CD4-positive, alpha-beta T cell treated with Interleukin-2 at 100 ng/mL for 4 hours (primary cell): Measurements from ENCODE around the gene CHCT1.

Experiments
- DNase-seq: peaks from one replicate; pipeline ENCODE4 v3.0.0-alpha.2; 2020; ENCODE audit warnings: low spot score

CHCT1 gene

DNA sequence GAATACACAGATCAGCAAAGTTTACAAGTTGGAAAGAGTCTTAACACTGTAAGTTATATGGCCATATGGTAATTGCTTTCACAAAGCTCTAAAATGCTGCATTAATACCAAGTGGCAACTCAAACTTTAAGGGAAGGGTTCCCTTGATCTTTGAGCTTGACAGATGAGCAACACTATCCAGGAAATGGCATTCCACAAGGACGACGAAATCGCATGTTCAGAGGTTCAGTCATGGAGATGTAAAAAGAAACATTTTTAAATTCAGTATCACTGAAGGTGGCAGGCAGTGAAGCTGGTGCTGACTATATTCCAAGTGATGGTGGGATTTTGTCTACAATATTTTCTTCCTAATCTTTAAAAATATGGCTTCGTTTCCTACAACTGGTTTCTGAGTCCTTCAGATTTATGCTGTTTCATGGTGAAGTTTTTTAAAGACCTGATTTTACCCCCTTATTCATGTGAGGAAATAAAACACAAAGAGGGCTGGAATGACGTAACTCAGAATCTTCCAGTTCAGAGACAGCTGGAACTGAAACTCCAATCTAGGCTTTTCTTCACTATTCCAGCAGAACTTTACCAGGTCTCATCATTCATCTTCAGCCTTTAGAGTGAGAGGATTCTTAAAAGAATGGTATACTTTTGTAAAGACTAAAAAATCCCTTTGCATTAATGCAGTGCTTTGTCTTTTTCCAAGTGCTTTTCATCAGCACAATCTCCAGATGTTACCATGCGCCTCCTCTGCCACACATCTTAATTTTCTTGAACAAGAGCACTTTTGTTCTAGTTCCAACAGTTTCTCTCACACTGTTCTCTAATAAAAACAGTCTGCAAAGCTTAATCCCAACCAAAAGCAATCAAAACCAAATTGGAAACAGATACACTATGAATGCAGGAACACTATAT, 20.2 kb downstream of the CHCT1 start:
- DNase-seq = no peak

DNA sequence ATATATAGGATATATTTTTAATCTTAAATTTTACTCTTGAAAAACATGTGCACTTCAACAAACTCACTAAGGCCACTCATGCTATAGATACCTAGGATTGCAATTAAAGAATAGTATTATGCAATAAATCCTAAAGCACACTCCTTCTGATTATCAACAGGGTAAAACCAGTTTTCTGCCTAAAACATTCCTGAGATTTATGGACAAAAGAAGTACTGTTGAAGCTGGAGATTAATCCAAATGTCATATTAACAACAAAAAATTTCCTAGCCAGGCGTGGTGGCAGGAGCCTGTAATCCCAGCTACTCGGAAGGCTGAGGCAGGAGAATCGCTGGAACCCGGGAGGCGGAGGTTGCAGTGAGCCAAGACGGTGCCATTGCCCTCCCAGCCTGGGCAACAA, 21.4 kb downstream of the CHCT1 start:
- no peak for DNase-seq

DNA sequence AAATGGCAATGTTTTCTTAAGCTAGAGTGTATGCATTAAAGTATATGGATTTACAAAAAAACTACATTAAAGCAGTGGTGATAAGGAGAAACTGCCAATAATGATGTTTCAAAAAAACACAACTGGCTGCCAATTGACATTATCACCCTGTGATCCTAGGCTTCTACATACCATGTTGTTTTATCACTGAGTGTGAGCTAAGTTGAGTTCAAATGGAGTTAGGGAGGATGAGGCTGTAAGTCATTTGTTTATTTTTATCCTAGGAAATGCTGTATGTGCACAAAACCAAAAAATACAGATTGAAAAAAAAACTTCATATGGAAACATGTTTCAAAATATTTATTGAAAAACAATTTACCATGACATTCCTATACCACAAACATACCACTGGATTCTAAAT, 22.9 kb downstream of the CHCT1 start:
- no peak for DNase-seq

DNA sequence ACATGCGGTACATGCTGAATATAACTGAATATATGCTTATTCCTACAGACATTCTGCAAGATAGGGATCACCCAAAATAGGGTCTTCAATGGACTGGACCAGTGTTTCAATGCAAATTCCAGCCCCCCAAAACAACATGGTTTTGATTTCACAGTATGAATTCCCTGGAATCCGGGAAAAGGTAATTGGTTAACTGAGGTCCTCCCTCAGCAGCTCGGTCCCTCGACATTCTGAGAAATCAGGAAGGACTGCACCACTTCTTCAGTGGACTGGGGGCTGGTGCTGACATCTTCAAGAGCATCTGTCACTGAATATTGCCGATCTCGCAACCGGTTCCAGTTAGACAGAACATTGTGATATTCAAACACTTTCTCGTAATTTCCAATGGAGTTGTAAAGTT, 25.1 kb downstream of the CHCT1 start:
- no peak for DNase-seq

DNA sequence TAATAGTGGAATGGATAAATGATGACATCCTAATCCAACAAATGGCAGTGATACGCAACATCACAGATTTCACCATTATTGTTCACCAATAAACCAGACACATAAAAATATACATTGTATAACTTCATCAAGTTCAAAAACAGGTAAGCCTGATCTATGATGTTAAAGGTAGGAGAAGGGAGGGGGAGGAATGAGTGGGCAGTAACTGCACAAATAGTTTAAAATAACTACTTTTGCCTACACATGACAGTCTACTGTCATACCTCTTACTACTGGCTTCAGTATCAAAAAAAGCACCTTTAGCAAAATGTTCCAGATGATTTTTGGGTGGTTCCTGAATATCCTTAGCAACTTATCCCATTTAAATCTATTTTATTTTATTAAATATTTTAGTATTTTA, 28.8 kb downstream of the CHCT1 start:
- no peak for DNase-seq

DNA sequence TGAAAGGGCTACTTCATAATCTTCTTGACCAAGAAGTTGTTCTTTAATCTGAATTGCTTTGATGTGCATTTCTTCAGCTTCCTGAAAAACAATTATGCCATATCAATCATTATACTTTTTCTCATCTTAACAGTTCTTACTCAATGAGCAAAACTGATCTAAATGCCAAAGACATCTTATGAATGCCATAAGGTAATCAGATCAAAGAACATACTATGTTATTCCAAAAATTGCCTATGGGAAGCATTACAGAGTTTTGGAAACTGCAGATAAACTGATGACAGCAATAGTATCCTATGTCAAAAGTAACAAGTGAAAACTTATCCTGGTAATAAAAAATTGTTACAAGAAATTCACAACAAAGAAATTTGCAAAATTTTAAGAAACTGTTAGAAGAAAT, 29.7 kb downstream of the CHCT1 start:
- DNase-seq = no peak

DNA sequence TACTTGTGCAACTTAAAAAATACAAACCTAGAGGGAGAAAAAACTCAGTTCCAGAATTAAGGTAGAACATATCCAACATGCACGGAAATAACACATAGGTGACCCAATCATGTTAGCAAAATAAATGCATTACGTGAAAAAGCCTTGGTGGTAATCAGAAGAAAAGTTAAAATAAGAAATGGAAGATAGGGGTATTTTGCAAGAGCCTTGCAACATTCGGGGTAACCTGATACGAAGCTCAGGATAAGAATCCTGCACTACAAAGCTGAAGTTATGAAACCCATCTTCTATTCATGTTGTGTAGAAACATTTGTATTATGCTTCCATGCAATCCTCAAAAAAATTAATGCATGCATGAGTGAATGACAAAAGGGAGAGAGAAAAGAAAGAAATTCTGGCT, 33.1 kb downstream of the CHCT1 start:
- no peak for DNase-seq

DNA sequence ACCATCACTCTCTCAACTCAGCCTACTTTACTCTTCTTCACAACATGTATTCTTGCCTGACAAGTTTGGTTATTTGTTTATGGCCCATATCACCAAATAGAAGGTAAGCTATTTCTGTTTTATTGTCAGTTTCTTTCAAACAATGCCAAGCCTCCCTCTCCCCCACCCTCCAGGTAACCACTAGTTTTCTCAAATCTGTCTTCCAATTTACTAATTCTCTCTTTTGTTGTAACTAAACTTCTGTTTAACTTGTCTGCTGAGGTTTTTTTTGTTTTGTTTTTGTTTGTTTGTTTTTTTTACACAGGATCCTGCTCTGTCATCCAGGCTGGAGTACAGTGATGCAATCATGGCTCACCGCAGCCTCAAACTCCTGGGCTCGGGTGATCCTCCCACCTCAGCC, 34.9 kb downstream of the CHCT1 start:
- no peak for DNase-seq

DNA sequence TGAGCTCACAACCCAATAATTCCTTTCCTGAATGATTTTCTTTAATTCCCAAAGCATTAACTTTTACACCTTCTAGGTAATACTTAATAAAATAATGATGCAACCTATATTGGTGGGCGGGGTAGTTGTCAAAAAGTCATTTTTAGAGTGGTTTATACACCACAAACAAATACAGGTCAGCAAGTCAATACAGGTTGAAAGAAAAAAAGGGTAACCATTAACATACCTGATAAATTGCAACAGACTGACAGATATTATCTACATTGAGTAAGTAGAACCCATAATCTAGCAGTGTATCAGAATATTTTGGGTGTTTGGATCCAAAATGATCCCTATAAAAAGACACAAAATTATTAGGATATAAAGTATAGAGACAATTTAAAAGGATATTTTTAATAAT, 39.3 kb downstream of the CHCT1 start:
- no peak for DNase-seq

DNA sequence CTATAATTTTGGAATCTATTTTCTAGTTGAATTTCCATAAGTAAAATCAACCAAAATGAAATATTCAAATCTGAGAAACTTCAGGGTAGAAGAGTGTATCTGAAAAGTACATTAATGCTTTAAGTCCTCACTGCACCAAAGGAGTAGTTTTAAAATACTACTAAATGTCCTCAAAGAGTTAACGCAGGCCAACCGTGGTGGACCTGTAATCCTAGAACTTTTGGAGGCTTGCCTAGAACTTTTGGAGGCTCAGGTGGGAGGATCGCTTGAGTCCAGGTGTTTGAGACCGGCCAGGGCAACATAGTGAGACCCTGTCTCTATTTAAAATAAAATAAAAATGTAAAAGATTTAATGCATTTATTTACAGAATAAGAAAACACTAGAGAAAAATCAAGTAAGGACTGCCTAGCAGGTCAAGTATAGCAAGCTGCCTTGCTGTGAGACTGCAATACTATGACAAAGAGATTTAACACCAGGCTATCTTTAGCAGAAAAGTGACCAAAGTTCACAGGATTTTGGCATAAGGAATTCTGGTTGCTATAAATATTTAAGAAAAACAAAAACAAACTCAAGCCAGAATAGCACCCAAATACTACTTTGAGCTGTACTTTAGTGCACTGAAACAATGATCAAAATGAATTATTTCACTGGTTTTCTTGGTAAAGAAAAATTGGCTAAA, 41.0 kb downstream of the CHCT1 start:
- no peak for DNase-seq

DNA sequence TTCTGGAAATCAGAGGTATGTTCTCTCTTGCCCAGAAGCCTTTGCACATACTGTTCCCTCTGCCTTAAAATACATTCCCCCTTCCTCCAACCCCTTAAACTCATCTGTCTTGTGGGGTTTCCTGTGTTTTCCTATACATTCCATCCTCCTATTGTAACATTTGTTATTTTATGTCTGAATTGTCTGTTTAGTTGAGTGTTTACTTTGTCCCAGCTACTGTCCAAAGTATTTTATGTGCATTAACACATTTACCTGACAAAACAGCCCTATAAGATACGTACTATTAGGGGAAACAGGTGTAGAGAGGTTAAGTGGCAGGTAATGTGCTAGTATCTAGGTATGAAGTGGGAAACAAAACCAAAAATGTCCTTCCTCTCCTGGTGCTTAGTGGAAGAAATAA, 42.1 kb downstream of the CHCT1 start:
- DNase-seq = no peak

DNA sequence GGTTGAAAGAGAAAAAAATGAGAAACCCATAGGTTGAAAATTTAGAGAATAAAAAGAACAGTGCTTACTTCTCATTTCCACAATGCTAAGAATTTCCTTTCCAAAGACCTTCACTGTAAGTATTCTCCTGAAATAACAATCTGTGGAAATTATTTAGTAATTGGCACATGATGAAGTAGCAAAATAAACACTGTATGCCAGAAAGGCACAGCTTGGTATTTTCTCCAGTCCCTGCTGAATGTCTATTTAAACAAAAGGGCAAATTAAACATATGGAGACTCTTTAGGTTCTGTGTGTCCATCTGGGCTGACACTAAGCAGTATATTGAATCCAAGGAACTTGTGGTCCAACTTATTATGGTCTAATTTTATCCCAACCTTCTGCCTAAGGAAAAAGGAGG, 46.1 kb downstream of the CHCT1 start:
- no peak for DNase-seq

DNA sequence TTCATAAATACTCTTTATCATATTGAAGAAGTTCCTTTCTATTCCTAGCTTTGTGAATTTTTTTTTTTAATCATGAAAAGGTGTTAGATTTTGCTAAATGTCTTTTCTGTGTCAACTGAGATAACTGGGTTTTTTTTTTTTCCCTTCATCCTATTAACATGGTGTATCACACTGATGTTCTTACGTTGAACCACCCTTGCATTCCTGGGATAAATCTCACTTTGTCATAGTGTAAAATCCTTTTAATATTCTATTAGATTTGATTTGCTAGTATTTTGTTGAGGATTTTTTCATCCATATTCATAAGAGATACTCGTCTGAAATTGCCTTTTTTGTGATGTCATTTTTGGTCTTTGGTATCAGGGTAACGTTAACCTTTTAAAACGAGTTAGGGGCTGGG, 49.2 kb downstream of the CHCT1 start:
- DNase-seq = no peak

DNA sequence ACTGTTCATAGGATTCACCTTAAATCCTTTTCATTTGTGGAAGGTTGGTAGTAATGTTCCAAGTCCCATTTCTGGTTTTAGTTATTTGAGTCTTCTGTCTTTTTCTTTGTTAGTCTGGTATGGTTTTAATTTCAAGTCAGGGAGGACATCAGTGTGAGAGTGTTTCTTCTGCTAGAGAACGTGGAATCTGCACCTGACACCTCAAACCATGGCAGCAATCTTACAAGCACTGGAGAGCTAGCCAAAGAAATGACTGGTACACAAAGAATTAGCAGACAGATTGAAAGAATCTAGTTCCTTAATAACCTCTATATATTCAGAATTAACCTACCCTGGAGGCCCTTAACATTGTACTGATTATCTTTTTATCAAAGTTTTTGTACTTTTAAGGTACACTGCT, 50.2 kb downstream of the CHCT1 start:
- no peak for DNase-seq

DNA sequence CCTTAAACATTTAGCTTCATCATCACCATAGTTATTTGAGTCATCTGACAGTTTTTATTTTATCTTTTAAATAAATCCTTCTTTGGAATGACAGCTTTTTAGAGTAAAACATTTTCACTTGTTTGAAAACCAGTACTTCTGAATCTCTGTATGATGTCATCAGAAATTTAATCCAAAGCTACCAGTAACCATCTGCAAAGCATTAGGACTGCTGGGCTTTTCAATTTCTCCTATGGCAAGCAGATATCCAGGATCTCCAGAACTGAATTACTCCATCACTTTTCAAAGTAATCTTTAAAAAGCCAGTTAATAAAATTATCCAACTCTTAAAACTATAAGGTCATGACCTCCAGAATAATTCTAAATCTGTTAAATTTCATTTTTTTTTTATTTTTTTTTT, 51.5 kb downstream of the CHCT1 start:
- DNase-seq = no peak
